SJCRH30 (cell line): ENCODE measurements around the gene CD164L2. TPM values are rescaled to one million over a fixed set of nuclear protein-coding genes. Genes with fewer than 3 reads are reported as not detected.
A peak's percentile ranks its signal among the peaks of the same experiment; 100 is the strongest.

Source experiments
- DNase-seq, 2 experiments: peaks; one replicate each; pipeline ENCODE4 v3.0.0-alpha.2; 2015 to 2020
- H3K27ac ChIP-seq: fragments of 250-450 bp; sonication (Bioruptor Pico); 2 replicates; pipeline ENCODE4 v1.5.1; 2020; ENCODE audit warnings: mild to moderate bottlenecking, moderate library complexity
- H3K27me3 ChIP-seq: fragments of 250-450 bp; sonication (Bioruptor Pico); 2 replicates; pipeline ENCODE4 v1.5.1; 2020; ENCODE audit warnings: mild to moderate bottlenecking, moderate library complexity
- H3K36me3 ChIP-seq: fragments of 250-450 bp; sonication (Bioruptor Pico); 2 replicates; pipeline ENCODE4 v1.5.1; 2020; ENCODE audit warnings: mild to moderate bottlenecking, moderate library complexity
- H3K4me1 ChIP-seq: fragments of 250-450 bp; sonication (Bioruptor Pico); 2 replicates; pipeline ENCODE4 v1.5.1; 2020; ENCODE audit warnings: mild to moderate bottlenecking, moderate library complexity
- H3K4me3 ChIP-seq: fragments of 250-450 bp; sonication (Bioruptor Pico); 2 replicates; pipeline ENCODE4 v1.5.1; 2020; ENCODE audit warnings: mild to moderate bottlenecking, moderate library complexity
- H3K9me3 ChIP-seq: fragments of 250-450 bp; sonication (Bioruptor Pico); replicated peaks from 2 replicates; pipeline ENCODE4 v1.5.1; 2020; ENCODE audit warnings: mild to moderate bottlenecking, moderate library complexity
- total RNA-seq: library from RNA; depleted of rRNA; stranded (reverse); fragments of >200 nt; shearing (Covaris generic); gene quantifications from 2 replicates; pipeline ENCODE4 v1.2.3, GENCODE V29; 2014

CD164L2 gene
- total RNA-seq, 1 experiment from 2014 or later: not detected

DNA sequence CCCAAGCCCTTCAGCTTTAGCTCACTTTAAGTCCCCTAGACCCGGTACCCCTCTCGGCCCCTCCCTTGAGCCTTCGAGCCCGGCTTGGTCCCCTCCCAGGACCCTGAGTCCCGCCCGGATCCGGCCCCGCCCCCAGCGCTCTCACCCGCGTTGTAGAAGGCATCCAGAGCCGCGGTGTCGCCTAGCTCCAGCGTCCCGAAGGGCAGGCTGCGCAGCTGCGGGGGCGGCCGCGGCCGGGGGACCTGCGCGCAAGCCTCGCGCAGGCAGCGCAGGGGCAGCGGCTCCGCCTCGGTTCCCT, 17.1 kb downstream of the CD164L2 start:
- peak overlapping the region; percentile 71 for H3K4me3 ChIP-seq
- peak overlapping the region; percentile 57 for H3K27ac ChIP-seq
- peaks cover 8% of the 10 kb centered on the region; the same call in 1 of the 2 replicates for H3K4me1 ChIP-seq
- no peaks in the 10 kb centered on the region for H3K9me3 ChIP-seq
- 0 out of 2 replicates have a peak, but pooled peaks cover 4% of the 10 kb centered on the region for H3K36me3 ChIP-seq
- no peaks in the 10 kb centered on the region for H3K27me3 ChIP-seq
- peak; percentile 95 to 96 for DNase-seq

DNA sequence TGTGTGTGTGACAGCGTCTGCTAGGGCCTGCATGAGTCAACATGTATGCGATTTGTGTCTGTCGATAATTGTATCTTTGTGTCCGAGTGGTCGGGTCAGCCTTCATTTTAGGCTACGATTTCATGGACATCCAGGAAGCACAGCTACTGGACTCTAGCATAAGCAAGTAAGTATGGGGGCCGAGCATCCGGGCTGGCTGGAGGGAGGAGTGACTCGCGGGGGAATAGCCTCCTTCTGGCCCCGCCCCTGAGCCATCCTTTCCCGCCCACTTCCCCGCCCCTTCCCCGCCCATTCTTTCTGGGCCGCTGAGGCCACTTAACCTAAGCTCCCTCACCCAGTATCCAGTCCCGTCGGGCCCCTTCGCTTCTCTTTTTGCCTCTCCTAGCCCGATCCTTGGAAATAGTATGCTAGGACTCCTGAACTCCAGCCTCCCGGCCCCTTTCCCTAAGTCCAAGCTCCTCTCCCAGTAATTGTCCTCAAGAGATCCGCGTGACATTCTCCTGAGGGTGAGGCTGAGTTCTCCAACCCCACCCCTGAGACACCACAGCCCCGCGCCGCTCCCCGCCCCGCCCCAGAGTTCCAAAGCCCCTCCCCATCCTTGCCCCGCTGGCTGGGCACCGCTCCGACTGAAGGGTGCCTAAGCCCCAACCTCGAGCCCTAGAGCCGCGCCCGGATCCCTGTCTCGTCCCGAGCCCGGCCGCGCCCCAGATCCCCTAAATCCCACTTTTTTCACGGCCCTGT, 17.6 kb downstream of the CD164L2 start:
- 0 out of 2 replicates have a peak, but pooled peaks cover 4% of the 10 kb centered on the region for H3K36me3 ChIP-seq
- H3K27me3 ChIP-seq: no peaks in the 10 kb centered on the region
- peak overlapping the region; percentile 71 for H3K4me3 ChIP-seq
- no peaks in the 10 kb centered on the region for H3K9me3 ChIP-seq
- H3K4me1 ChIP-seq: peaks cover 8% of the 10 kb centered on the region; the same call in 1 of the 2 replicates
- peak; percentile 92 to 95 for DNase-seq
- H3K27ac ChIP-seq: peak overlapping the region; percentile 57

GRCh38 chr1:27364696-27365371, 18.3 kb downstream of the CD164L2 start:
- peak overlapping the region; percentile 57 for H3K27ac ChIP-seq
- H3K36me3 ChIP-seq: 0 out of 2 replicates have a peak, but pooled peaks cover 4% of the 10 kb centered on the region
- no peaks in the 10 kb centered on the region for H3K9me3 ChIP-seq
- H3K4me3 ChIP-seq: peak overlapping the region; percentile 71
- no peaks in the 10 kb centered on the region for H3K27me3 ChIP-seq
- no peak for DNase-seq
- peaks cover 8% of the 10 kb centered on the region; the same call in 1 of the 2 replicates for H3K4me1 ChIP-seq

DNA sequence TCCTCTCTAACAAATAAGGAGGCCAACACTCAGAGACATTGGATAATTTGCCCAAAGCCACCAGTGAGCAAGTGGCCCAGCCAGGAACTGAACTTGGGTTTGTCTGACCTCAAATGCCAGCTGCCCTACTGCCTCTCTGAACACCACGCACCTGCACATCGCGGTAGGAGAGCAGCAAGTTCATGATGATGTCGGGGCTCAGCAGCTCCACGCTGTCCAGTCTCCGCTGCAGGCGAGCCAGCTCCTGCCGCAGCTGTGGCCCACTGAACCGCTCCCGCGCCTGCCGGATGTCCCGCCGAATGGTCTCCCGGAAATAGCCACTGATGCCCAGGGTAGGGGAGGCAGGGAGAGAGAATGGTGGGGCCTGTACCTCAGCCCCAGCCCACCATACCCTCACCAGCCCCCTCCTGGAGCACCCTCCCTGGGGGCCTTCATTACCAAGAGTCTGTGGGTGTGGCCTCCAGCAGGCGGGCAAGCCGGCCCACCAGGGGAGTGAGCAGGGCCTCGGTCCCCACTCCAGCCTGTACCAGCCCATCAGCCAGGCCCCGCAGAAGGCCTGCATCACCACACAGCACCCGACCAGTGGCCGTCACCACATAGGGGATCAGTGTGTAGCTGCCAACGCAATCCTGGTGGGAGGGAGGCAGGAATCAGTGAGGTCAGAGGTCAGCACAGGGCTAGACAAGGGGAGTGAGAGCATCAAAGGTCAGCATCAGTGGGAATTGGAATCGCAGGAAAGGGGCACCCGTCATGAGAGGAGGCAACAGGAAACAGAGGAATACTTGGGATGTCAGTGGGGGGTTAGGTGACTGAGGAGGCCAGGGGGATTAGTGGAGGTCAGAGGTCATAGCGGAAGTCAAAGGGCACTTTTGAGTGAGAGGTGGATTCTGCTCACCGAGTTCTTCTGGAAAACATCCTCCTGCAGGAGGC, 19.1 kb downstream of the CD164L2 start:
- Histone ChIP-seq H3K4me1 (peaks cover 8% of the 10 kb centered on the region; the same call in 1 of the 2 replicates), H3K4me3 (no peak overlapping the region)

DNA sequence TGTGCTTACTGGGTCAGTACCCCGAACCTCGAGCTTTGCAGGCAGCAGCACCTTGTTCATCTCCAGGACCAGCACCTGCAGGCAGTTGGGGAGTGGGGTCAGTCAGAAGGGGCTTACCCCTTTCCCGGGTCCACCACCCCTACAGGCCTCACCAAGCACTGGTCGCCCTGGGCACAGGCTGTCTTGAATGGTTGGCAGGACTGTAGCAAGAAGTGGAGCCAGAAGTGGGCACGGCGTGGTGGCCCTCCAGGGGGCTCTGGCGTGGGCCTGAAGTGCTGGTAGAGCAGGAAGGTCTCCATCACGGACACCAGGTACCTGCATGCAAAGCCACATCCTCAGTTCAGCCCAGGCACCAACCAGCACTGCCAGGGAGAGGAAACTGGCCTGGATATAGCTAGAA, 21.6 kb downstream of the CD164L2 start:
- H3K9me3 ChIP-seq: no peaks in the 10 kb centered on the region
- 0 out of 2 replicates have a peak, but pooled peaks cover 4% of the 10 kb centered on the region for H3K36me3 ChIP-seq
- no peak overlapping the region for H3K27ac ChIP-seq
- no peak overlapping the region for H3K4me3 ChIP-seq
- H3K4me1 ChIP-seq: peaks cover 5% of the 10 kb centered on the region; the same call in 1 of the 2 replicates
- DNase-seq: no peak
- H3K27me3 ChIP-seq: no peaks in the 10 kb centered on the region

More for the DNA sequence above, 19.1 kb downstream of the CD164L2 start:
- no peak overlapping the region for H3K27ac ChIP-seq
- no peak for DNase-seq
- no peaks in the 10 kb centered on the region for H3K27me3 ChIP-seq
- no peaks in the 10 kb centered on the region for H3K9me3 ChIP-seq
- 0 out of 2 replicates have a peak, but pooled peaks cover 4% of the 10 kb centered on the region for H3K36me3 ChIP-seq

DNA sequence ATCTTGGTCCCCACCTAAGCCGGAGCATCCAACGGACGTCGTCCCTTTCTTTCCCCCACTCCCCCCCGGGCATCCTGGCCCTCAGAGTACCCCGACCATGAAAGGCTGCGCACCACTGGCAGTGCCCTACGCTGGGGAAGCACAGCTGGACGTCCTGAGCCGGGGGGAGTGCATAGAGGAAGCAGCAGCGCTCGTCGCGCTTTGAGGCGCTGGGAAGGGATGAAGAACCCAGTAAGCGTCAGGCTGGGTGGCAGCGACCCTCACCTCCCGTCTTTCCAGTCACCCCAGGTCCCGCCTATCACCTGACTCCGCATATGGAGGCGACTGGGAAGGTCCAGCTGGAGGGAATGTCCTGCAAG, 22.1 kb downstream of the CD164L2 start:
- no peak overlapping the region for H3K27ac ChIP-seq
- no peak for DNase-seq
- H3K36me3 ChIP-seq: 0 out of 2 replicates have a peak, but pooled peaks cover 6% of the 10 kb centered on the region
- H3K9me3 ChIP-seq: no peaks in the 10 kb centered on the region
- H3K4me1 ChIP-seq: peaks cover 5% of the 10 kb centered on the region; the same call in 1 of the 2 replicates
- H3K4me3 ChIP-seq: no peak overlapping the region
- no peaks in the 10 kb centered on the region for H3K27me3 ChIP-seq

- H3K27ac ChIP-seq: no peak overlapping the region
- no peak overlapping the region for H3K4me3 ChIP-seq
- 0 out of 2 replicates have a peak, but pooled peaks cover 8% of the 10 kb centered on the region for H3K36me3 ChIP-seq
- no peaks in the 10 kb centered on the region for H3K27me3 ChIP-seq
- H3K9me3 ChIP-seq: no peaks in the 10 kb centered on the region
- no peak for DNase-seq
- H3K4me1 ChIP-seq: peaks cover 5% of the 10 kb centered on the region; the same call in 1 of the 2 replicates
Measured at GRCh38 chr1:27360159-27361043, 22.7 kb downstream of the CD164L2 start.

DNA sequence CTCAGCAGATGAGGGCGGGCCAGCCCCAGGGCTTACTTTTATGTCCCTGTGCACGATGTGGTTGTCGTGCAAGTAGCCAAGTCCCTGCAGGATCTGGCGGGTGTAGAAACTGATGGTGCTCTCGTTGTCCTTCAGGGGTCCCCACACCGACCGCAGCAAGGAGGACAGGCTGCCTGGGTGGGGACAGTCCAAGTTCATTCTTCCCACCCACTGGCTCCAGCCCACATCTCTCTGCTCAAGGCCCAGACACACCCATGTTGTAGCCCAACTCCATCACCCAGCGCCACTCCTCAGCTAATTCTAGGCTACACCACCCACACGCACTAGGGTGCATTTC, 23.3 kb downstream of the CD164L2 start:
- H3K27ac ChIP-seq: no peak overlapping the region
- DNase-seq: no peak
- H3K4me3 ChIP-seq: no peak overlapping the region
- peaks cover 1% of the 10 kb centered on the region; the same call in 1 of the 2 replicates for H3K4me1 ChIP-seq
- H3K36me3 ChIP-seq: 0 out of 2 replicates have a peak, but pooled peaks cover 8% of the 10 kb centered on the region
- no peaks in the 10 kb centered on the region for H3K27me3 ChIP-seq
- no peaks in the 10 kb centered on the region for H3K9me3 ChIP-seq

DNA sequence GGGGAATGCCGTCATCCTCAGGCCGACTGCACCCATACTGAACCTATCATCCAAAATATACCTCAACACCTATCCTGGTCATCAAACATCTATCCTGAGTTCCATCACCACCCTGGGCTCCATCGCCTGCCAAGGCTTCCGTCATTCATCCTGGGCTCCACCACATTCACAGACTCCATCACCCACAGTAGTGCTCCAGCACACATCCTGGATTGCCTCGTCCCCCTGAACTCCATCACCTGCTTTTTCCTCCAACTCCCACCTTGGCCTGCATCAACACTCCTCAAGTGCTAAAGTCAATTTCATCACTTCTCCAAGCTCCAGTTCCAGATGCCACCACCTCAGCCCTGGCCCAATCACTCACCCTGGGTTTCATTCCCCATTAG, 24.2 kb downstream of the CD164L2 start:
- no peak overlapping the region for H3K4me3 ChIP-seq
- no peaks in the 10 kb centered on the region for H3K27me3 ChIP-seq
- no peak for DNase-seq
- no peak overlapping the region for H3K27ac ChIP-seq
- H3K4me1 ChIP-seq: no peaks in the 10 kb centered on the region
- H3K9me3 ChIP-seq: no peaks in the 10 kb centered on the region
- 0 out of 2 replicates have a peak, but pooled peaks cover 8% of the 10 kb centered on the region for H3K36me3 ChIP-seq

- H3K36me3 ChIP-seq: 0 out of 2 replicates have a peak, but pooled peaks cover 8% of the 10 kb centered on the region
- no peak for DNase-seq
- no peak overlapping the region for H3K4me3 ChIP-seq
- no peak overlapping the region for H3K27ac ChIP-seq
- H3K27me3 ChIP-seq: no peaks in the 10 kb centered on the region
- H3K4me1 ChIP-seq: no peaks in the 10 kb centered on the region
- no peaks in the 10 kb centered on the region for H3K9me3 ChIP-seq
Measured at GRCh38 chr1:27358038-27358927, 24.9 kb downstream of the CD164L2 start.

DNA sequence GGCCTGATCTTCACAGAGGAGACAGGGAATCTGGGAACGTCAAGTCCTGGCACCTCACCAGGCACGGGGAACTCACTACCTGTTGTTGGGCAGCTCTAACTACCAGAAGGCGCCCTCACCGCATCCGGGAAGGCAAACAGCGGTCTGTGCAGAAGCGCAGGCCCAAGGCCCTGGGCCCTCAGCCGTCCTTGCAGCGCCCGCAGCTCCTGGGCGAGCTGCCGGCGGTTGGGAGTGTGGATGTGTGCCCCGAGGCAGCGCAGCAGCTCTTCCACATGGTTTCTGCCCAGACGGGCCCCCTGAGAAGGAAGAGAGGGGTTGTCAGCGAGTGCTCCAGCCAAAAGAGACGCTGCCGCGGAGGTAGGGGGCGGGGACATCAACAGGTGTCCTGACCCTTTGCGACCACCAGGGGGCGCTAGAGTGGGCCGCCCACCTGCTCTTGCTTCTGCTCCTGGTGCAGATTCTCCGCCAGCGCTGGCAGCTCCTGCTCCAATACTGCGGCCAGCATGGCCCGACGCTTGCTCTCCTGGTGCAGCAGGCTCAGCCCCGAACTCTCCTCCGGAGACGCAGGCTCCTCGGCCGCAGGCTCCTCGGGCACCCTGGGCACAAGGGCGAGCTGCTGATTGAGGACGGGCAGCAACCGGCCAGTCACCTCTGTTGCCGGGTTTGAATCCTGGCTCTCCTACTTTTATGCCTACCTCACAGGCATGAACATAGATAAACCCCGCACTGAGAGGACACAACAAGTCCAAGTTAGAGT, 25.7 kb downstream of the CD164L2 start:
- no peaks in the 10 kb centered on the region for H3K9me3 ChIP-seq
- no peak overlapping the region for H3K4me3 ChIP-seq
- 0 out of 2 replicates have a peak, but pooled peaks cover 8% of the 10 kb centered on the region for H3K36me3 ChIP-seq
- H3K4me1 ChIP-seq: no peaks in the 10 kb centered on the region
- DNase-seq: peak; percentile 56 to 70
- no peak overlapping the region for H3K27ac ChIP-seq
- H3K27me3 ChIP-seq: no peaks in the 10 kb centered on the region

DNA sequence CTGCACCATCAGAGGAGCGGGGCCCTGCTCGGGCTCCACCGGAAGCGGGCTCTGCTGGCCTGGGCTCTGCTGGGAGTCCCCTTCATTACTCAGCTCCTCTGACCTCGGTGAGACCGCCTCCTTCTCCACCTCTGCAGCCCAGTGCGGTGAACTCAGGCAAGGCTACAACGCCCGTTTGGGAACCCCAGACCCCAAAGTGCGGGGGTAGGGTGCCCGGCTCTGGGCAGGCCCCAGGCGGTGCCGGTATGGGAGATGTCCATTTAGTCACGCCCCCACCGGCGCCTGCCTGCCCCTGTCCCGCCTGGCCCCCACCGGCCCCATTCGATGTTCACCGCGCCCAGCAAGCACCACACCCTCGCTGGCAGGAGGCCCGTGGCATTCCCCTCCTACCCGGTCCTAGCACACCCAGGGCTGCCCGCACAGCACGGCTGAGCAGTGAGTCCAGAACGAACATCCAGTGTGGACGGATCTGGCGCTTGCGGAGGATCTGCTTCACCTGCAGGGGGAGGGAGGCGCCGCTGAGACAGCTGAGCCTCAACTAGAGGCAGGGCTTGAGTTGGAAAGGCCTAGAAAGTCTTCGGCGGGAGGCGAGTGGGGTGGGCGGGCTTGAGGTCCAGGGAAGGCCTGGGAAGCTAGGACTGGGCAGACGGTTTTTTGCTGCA, 26.4 kb downstream of the CD164L2 start:
- Histone ChIP-seq H3K27ac (no peak overlapping the region), H3K4me3 (no peak overlapping the region), H3K4me1 (no peaks in the 10 kb centered on the region), H3K36me3 (0 out of 2 replicates have a peak, but pooled peaks cover 8% of the 10 kb centered on the region), H3K9me3 (no peaks in the 10 kb centered on the region), H3K27me3 (no peaks in the 10 kb centered on the region)
- no peak for DNase-seq
